ENCODE data around the gene PRSS16.
A peak's percentile ranks its signal among the peaks of the same experiment; 100 is the strongest.

PRSS16 gene

GRCh38 chr6:27287751-27288135 lies 40.2 kb downstream of the PRSS16 start:
- DNase-seq (ENCODE audit: low spot score), result no peak

- DNase-seq (ENCODE audit: low spot score), result no peak
Observed at GRCh38 chr6:27288136-27289044, 40.9 kb downstream of the PRSS16 start.

GRCh38 chr6:27290065-27290849 lies 42.8 kb downstream of the PRSS16 start:
- no peak for DNase-seq (ENCODE audit: low spot score)

DNA sequence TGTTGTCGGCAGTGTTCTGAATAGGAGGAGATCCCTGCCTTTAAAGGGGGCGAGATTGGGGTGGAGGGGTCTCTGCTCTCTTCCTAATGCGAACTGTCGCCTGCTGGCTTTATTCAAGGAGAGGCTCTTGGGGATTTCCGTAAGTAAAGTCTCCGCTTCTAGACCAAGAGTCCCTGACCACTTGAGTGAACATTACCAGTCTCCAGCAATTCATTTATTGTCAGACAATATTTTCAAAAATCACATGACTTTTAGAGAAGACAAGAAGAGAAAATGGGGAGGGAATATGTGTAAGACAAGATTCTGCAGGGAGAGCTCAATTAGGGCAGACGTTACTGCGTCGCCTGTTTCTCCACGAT lies 43.3 kb downstream of the PRSS16 start:
- DNase-seq (ENCODE audit: low spot score), result no peak

DNA sequence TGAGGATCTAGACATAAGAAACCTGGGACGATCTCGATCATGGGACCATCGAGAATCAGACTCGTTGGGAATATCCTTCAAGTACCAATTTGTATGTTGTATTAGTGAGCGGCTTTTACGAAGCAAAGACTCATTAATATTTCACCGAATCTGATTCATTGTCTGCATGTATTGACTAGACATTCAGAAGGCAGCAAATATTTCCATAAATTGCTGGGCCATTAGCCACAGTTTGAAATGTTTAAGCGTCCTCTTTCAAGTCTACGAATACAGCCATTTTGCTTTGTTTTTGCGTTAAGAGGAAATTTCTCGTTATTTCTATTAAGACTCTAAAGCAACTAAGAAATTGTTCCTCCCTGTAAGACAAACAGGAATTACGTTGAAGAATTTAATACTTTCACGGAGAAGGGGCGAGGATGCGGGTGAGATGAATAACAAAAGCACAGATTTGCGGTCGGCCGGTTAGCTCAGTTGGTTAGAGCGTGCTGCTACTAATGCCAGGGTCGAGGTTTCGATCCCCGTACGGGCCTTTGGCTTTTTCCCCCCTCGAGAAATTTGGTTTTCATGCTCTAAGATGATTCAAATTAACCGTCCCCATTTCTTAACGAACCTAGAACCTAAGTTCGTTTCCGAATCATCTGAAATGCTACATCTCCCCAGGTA lies 46.1 kb downstream of the PRSS16 start:
- DNase-seq (ENCODE audit: low spot score), result peak; percentile 41

GRCh38 chr6:27294409-27294808 lies 46.9 kb downstream of the PRSS16 start:
- DNase-seq (ENCODE audit: low spot score), result no peak

DNA sequence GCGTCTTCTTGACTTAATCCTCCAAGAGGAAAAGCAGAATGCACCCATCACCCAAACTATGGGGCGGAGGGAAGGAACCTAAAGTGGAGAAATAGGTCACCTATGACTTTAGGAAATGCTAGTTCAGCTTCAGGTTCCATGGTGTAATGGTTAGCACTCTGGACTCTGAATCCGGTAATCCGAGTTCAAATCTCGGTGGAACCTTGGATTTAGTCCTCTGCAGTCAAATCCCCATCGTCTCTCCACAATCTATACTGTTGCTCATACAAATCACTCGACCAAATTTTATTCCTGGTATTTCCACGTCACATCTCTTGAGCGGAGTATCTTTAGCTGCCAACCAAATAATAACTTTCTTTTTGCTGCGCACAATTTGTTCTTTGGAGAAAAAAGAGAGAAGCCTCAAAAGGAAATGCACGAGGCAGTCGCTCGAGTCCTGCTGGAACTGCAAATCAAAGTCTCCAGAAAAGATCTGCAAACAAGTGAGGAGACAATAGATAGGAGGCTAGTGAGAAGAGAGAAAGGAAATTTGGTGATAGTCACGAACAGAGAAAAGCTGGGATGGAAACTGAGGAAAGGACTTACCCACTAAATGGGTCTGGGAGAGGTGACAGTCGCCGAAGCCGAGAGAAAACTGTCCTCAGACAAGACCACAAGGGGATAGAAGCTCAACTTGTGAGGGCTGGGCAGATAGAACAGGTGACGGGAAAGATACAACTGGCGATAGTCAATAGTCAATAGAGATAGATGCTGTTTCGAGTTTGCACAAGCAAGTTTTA lies 48.0 kb downstream of the PRSS16 start:
- DNase-seq (ENCODE audit: low spot score), result no peak

DNA sequence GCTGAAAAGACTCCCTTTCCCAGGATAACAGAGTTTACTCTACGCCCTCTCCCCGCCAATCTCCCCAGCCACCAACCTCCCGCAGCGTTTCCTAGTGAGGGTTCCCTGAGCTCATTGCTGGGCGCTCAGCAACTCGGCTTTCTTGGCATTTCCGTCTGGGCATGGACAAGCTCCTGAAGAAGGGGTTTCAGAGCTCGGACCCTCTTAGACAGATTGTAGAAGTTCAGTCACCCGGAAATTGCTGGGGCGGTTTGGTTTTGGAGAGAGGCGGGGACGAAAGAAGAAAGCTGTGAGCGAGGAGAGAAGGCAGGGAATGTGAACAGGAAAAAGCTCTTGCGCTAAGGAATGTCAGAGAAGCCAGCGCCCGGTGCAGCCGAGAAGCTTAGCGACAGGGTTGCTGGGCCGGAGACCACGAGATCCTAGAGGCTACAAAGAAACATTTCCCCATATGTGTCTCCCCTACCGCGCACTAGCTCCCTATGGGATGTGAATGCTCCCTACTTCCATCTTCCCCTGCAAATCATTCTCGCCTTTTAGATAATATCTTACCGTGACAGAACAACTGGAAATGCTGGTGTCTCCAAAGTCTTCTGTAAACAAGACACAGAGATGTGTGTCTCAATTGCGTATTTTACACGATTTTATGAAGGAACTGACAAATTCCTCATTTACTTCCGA lies 48.7 kb downstream of the PRSS16 start:
- peak; percentile 70 for DNase-seq (ENCODE audit: low spot score)

DNA sequence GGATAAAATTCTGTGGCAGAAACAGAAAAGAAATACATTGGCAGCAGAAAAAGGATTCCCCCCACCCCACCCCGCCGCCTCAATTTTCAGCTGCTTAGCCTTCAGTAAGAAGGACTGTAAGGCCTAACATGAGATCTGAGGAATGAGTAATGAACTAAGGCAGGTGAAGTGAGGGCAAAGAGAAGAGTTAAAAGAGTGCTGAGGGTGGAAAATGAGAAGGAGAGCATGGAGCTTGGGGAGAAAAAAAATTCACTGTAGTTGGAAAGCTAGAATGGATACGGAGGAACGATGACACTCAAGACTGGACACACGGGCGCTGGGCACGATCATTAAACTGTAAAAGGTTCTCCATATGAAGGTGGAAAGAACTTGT lies 50.0 kb downstream of the PRSS16 start:
- DNase-seq (ENCODE audit: low spot score), result no peak

GRCh38 chr6:27297857-27298730 lies 50.6 kb downstream of the PRSS16 start:
- DNase-seq (ENCODE audit: low spot score), result no peak

DNA sequence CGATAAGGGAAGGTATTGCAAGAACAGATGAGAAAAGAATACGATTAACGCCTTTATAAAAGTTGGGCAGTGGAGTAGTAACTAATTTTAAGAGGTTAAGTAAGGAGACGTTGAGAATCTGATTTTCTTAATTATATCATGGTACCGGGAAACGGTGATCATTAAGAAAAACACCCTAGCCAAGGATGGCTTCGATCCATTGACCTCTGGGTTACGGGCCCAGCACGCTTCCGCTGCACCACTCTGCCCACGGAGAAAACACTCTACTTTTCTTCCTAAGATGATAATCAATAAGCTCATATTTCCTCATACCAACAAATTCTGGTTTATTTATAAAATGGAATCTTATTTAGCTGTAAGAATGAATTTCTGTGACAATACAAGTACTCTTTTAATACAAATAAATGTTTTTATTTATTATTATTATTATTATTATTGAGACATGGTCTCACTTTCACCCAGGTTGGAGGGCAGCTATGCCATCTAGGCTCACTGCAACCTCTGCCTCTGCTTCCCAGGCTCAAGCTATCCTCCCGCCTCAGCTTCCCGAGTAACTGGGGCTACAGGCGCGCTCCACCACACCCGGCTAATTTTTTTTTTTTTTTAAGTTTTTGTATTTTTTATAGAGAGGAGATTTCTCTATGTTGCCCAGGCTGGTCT lies 56.2 kb downstream of the PRSS16 start:
- no peak for DNase-seq (ENCODE audit: low spot score)
